ENCODE measurements around the gene GMDS. TPM values are rescaled to one million over a fixed set of nuclear protein-coding genes. Genes with fewer than 3 reads are reported as not detected.
A peak's percentile ranks its signal among the peaks of the same experiment; 100 is the strongest.

Gene GMDS
- total and polyA plus RNA-seq, 2 of the 8 experiments (the other 6 are each of a cell fraction or from before 2014, with no cell fraction given), result 16.8 to 50.0 TPM

GRCh38 chr6:1870251-1870650 is 375.2 kb downstream of the GMDS start:
- peak overlapping the region; percentile 85 for H2BK5ac ChIP-seq (ENCODE audit: low read depth, low read length)
- no peak overlapping the region for H4K8ac ChIP-seq (ENCODE audit: extremely low read depth, insufficient read depth, low read length)
- POLR2A ChIA-PET (ENCODE audit: partially characterized antibody), result no interaction called here
- TF ChIP-seq KDM4A (IDR thresholded peaks at IDR 0.05; ENCODE audit: low read depth, low read length, severe bottlenecking), result no peak
- TF ChIP-seq EP300 (IDR thresholded peaks at IDR 0.05; ENCODE audit: borderline replicate concordance in 1 of 2, low read depth in 2 of 2, low read length in 2 of 2), result no peak
- TF ChIP-seq RAD21 (IDR thresholded peaks at IDR 0.05 in 1 of 2, conservative IDR thresholded peaks at IDR 0.05 in 1 of 2; ENCODE audit: low read depth in 2 of 2, low read length in 2 of 2), result no peak
- no peak for TF ChIP-seq CHD1 (IDR thresholded peaks at IDR 0.05; ENCODE audit: low read depth, low read length)
- TF ChIP-seq POLR2AphosphoS5 (IDR thresholded peaks at IDR 0.05; ENCODE audit: low read depth, low read length), result no peak
- no peak for TF ChIP-seq CBX8 (IDR thresholded peaks at IDR 0.05; ENCODE audit: borderline replicate concordance, low read depth, low read length)
- no peak for TF ChIP-seq CBX5 (IDR thresholded peaks at IDR 0.05; ENCODE audit: low read depth, low read length)
- no peak for TF ChIP-seq CTCF (IDR thresholded peaks at IDR 0.05; ENCODE audit: control extremely low read depth in 1 of 3, insufficient read depth in 1 of 3, low read depth in 1 of 3, low read length in 3 of 3)
- TF ChIP-seq SIRT6 (IDR thresholded peaks at IDR 0.05; ENCODE audit: low read length), result no peak
- TF ChIP-seq ATF3 (IDR thresholded peaks at IDR 0.05; ENCODE audit: insufficient read depth, low read depth, low read length), result no peak

More at GRCh38 chr6:1870251-1870650, 375.2 kb downstream of the GMDS start:
- FAIRE-seq (no peak), DNase-seq (ENCODE audit: low read depth in 1 of 2, low spot score in 2 of 2) (no peak)
- Histone ChIP-seq H3K9me3 (ENCODE audit: insufficient read depth in 2 of 2, low read depth in 1 of 2, low read length in 1 of 2) (no peaks in the 10 kb centered on the region), H3K18ac (ENCODE audit: extremely low read depth, low read length) (no peak overlapping the region), H2BK120ac (replicated peaks; ENCODE audit: low read depth, low read length) (no peak overlapping the region), H2AK5ac (ENCODE audit: low read depth, low read length) (0 out of 2 replicates have a peak overlapping the region, but pooled peaks have one; percentile 25), H4K91ac (replicated peaks; ENCODE audit: insufficient read length, low read length) (no peak overlapping the region), H2BK12ac (ENCODE audit: low read depth, low read length) (peak overlapping the region; percentile 35; the same call in 1 of the 2 replicates), H3K27me3 (replicated peaks in 1 of 4; ENCODE audit: control insufficient read depth in 3 of 4, extremely low read depth in 1 of 4, insufficient read depth in 3 of 4, low read length in 3 of 4) (no peaks in the 10 kb centered on the region), H3K9ac (replicated peaks in 1 of 4; ENCODE audit: extremely low read depth in 1 of 4, low read depth in 3 of 4, low read length in 3 of 4) (no peak overlapping the region), H3K36me3 (ENCODE audit: control insufficient read depth in 2 of 4, insufficient read depth in 4 of 4, low read length in 3 of 4) (no peaks in the 10 kb centered on the region), H2AFZ (ENCODE audit: low read length) (no peak overlapping the region), H4K5ac (ENCODE audit: insufficient read length, low read depth, low read length) (no peak overlapping the region), H3K23ac (ENCODE audit: insufficient read length) (no peak overlapping the region), H3K4me2 (ENCODE audit: insufficient read depth in 1 of 2, low read depth in 2 of 2, low read length in 2 of 2) (peak overlapping the region in 1 of 2 experiments; percentile 7; a peak in 1 of 4 replicates), H3K4me1 (replicated peaks in 1 of 4; ENCODE audit: control insufficient read depth in 3 of 4, insufficient read depth in 4 of 4, low read length in 3 of 4) (peaks cover 4 to 17% (median 15%) of the 10 kb centered on the region in 4 experiments; a peak in 6 of 7 replicates), H3K56ac (replicated peaks; ENCODE audit: insufficient read length, low read depth, low read length) (no peak overlapping the region), H2BK15ac (ENCODE audit: low read length) (peak overlapping the region; percentile 32; the same call in 1 of the 2 replicates), H3K4ac (replicated peaks; ENCODE audit: insufficient read length, low read depth, low read length) (no peak overlapping the region), H3K14ac (ENCODE audit: insufficient read length) (no peak overlapping the region), H3K79me1 (ENCODE audit: low read depth, low read length) (no peaks in the 10 kb centered on the region; the same call in 1 of the 2 replicates), H4K20me1 (replicated peaks in 1 of 2; ENCODE audit: control insufficient read depth in 1 of 2, insufficient read depth in 2 of 2, low read length in 2 of 2) (no peaks in the 10 kb centered on the region), H3K27ac (ENCODE audit: low read depth, low read length) (no peak overlapping the region), H3K4me3 (ENCODE audit: extremely low read depth in 1 of 4, insufficient read depth in 2 of 4, low read depth in 3 of 4, low read length in 4 of 4) (no peak overlapping the region), H3K23me2 (ENCODE audit: low read depth, low read length) (no peaks in the 10 kb centered on the region; the same call in 1 of the 2 replicates), H3K79me2 (ENCODE audit: control insufficient read depth in 1 of 2, insufficient read depth in 2 of 2, low read length in 2 of 2) (no peaks in the 10 kb centered on the region), H2BK20ac (ENCODE audit: low read length) (no peak overlapping the region)
- 87% methylated on average over 5 of the region's 5 CpGs; no CpG with 5 or more reads in 1 of the 2 experiments for WGBS, 2 experiments (ENCODE audit: extremely low coverage in 1 of 2, insufficient coverage in 1 of 2, insufficient read length in 1 of 2, insufficient replicate concordance in 2 of 2, low coverage in 1 of 2, low lambda C conversion rate in 2 of 2, missing lambda C conversion rate in 1 of 2)
- CTCF ChIA-PET (ENCODE audit: partially characterized antibody), result interaction anchor here (0.7 to 1.5 kb wide), 5 partner anchors 10 to 83 kb away, joined by 3 to 4 read pairs (median 3); no protein-coding TSS in a partner anchor
